H1 (cell line): ENCODE measurements around the gene TEX28. TPM values are rescaled to one million over a fixed set of nuclear protein-coding genes. Genes with fewer than 3 reads are reported as not detected.
A peak's percentile ranks its signal among the peaks of the same experiment; 100 is the strongest.

Source experiments
- CTCF ChIA-PET: fragments of 300-600 bp; sonication (Branson Sonifier 250); formaldehyde crosslinking; loops from one replicate; lab custom pipeline; 2021; ENCODE audit not compliant: partially characterized antibody; lab: Charles Lee
- POLR2A ChIA-PET: fragments of 300-600 bp; sonication (Branson Sonifier 250); formaldehyde crosslinking; loops from one replicate; lab custom pipeline; 2021; ENCODE audit warnings: inconsistent platforms; ENCODE audit not compliant: partially characterized antibody; lab: Charles Lee
- DNase-seq, 2 experiments: peaks; one replicate each; pipeline versions ENCODE4 v3.0.0 to v3.0.0-alpha.2; 2010 to 2022; ENCODE audit warnings: low spot score in 2 of 2, low read depth in 1 of 2, mixed read lengths in 1 of 2
- FAIRE-seq: peaks from 2 replicates; lab custom pipeline; 2011; peaks lifted over from hg19 to GRCh38; lab: Jason Lieb, UNC
- H2AFZ ChIP-seq: 2 replicates; pipeline ENCODE4 v1.8.1; 2012; ENCODE audit warnings: low read length, inconsistent platforms
- H2AK5ac ChIP-seq: 2 replicates; pipeline ENCODE4 v1.6.1; 2013; ENCODE audit warnings: low read depth, low read length
- H2BK120ac ChIP-seq: replicated peaks from 2 replicates; pipeline ENCODE3; 2013; ENCODE audit warnings: low read depth, low read length, inconsistent platforms
- H2BK12ac ChIP-seq: 2 replicates; pipeline ENCODE4 v1.6.1; 2013; ENCODE audit warnings: low read depth, low read length
- H2BK15ac ChIP-seq: 2 replicates; pipeline ENCODE4 v1.6.1; 2013; ENCODE audit warnings: low read length
- H2BK20ac ChIP-seq: 2 replicates; pipeline ENCODE4 v1.6.1; 2013; ENCODE audit warnings: low read length
- H2BK5ac ChIP-seq: 2 replicates; pipeline ENCODE4 v1.6.1; 2013; ENCODE audit warnings: low read depth, low read length
- H3K14ac ChIP-seq: 2 replicates; pipeline ENCODE4 v1.6.1; 2013; ENCODE audit warnings: inconsistent platforms; ENCODE audit not compliant: insufficient read length
- H3K18ac ChIP-seq: 2 replicates; pipeline ENCODE4 v1.6.1; 2013; ENCODE audit warnings: low read length; ENCODE audit errors: extremely low read depth
- H3K23ac ChIP-seq: 2 replicates; pipeline ENCODE4 v1.6.1; 2013; ENCODE audit warnings: inconsistent platforms; ENCODE audit not compliant: insufficient read length
- H3K23me2 ChIP-seq: 2 replicates; pipeline ENCODE4 v1.6.1; 2013; ENCODE audit warnings: low read depth, low read length
- H3K27ac ChIP-seq: 2 replicates; pipeline ENCODE4 v1.6.1; 2011; ENCODE audit warnings: low read depth, low read length, inconsistent platforms
- H3K27me3 ChIP-seq, 4 experiments: replicated peaks in 1 of 4; 1 replicate in 1 of 4; 2 replicates in 3 of 4; pipeline versions ENCODE4 v1.6.1 to v1.8.1; 2011 to 2013; ENCODE audit warnings: low read length in 3 of 4, mild to moderate bottlenecking in 3 of 4, inconsistent platforms in 2 of 4, mixed read lengths in 2 of 4, moderate library complexity in 1 of 4; ENCODE audit not compliant: control insufficient read depth in 3 of 4, insufficient read depth in 3 of 4; ENCODE audit errors: extremely low read depth in 1 of 4
- H3K36me3 ChIP-seq, 4 experiments: 2 replicates each; pipeline versions ENCODE4 v1.6.1 to v1.8.1; 2011 to 2013; ENCODE audit warnings: mild to moderate bottlenecking in 4 of 4, low read length in 3 of 4, moderate library complexity in 2 of 4, control low read depth in 1 of 4, inconsistent platforms in 1 of 4; ENCODE audit not compliant: insufficient read depth in 4 of 4, control insufficient read depth in 2 of 4
- H3K4ac ChIP-seq: replicated peaks from 2 replicates; pipeline ENCODE3; 2013; ENCODE audit warnings: low read length, low read depth, mixed read lengths, inconsistent platforms; ENCODE audit not compliant: insufficient read length
- H3K4me1 ChIP-seq, 4 experiments: replicated peaks in 1 of 4; 1 replicate in 1 of 4; 2 replicates in 3 of 4; pipeline versions ENCODE4 v1.6.1 to v1.8.1; 2011 to 2013; ENCODE audit warnings: low read length in 3 of 4, inconsistent platforms in 2 of 4, mixed read lengths in 1 of 4; ENCODE audit not compliant: insufficient read depth in 4 of 4, control insufficient read depth in 3 of 4
- H3K4me2 ChIP-seq, 2 experiments: 2 replicates each; pipeline versions ENCODE4 v1.6.1 to v1.8.1; 2011 to 2013; ENCODE audit warnings: low read depth in 2 of 2, low read length in 2 of 2, control low read depth in 1 of 2, inconsistent platforms in 1 of 2, mild to moderate bottlenecking in 1 of 2; ENCODE audit not compliant: insufficient read depth in 1 of 2
- H3K4me3 ChIP-seq, 4 experiments: fragments of 200-600, 300-600 bp in 1 of 4; sonication (generic), shearing (Covaris generic), sonication (Bioruptor Twin) in 1 of 4; 2 replicates each; pipeline versions ENCODE4 v1.5.1 to v1.8.1; 2011 to 2016; ENCODE audit warnings: low read length in 4 of 4, low read depth in 3 of 4, control low read depth in 2 of 4, inconsistent platforms in 2 of 4, mild to moderate bottlenecking in 2 of 4, mixed read lengths in 1 of 4, moderate library complexity in 1 of 4; ENCODE audit not compliant: insufficient read depth in 2 of 4; ENCODE audit errors: extremely low read depth in 1 of 4
- H3K56ac ChIP-seq: replicated peaks from 2 replicates; pipeline ENCODE3; 2013; ENCODE audit warnings: low read depth, mild to moderate bottlenecking, mixed read lengths, low read length, inconsistent platforms; ENCODE audit not compliant: insufficient read length
- H3K79me1 ChIP-seq: 2 replicates; pipeline ENCODE4 v1.6.1; 2013; ENCODE audit warnings: low read depth, low read length, control low read depth
- H3K79me2 ChIP-seq, 2 experiments: 2 replicates each; pipeline versions ENCODE4 v1.6.1 to v1.8.1; 2012 to 2013; ENCODE audit warnings: low read length in 2 of 2, mild to moderate bottlenecking in 2 of 2, inconsistent platforms in 1 of 2; ENCODE audit not compliant: insufficient read depth in 2 of 2, control insufficient read depth in 1 of 2
- H3K9ac ChIP-seq, 4 experiments: replicated peaks in 1 of 4; 1 replicate in 1 of 4; 2 replicates in 3 of 4; pipeline versions ENCODE4 v1.6.1 to v1.8.1; 2011 to 2013; ENCODE audit warnings: low read depth in 3 of 4, low read length in 3 of 4, control low read depth in 2 of 4, mild to moderate bottlenecking in 2 of 4, moderate library complexity in 2 of 4, inconsistent platforms in 1 of 4; ENCODE audit errors: extremely low read depth in 1 of 4
- H3K9me3 ChIP-seq, 2 experiments: 2 replicates each; pipeline versions ENCODE4 v1.6.1 to v1.8.1; 2012 to 2013; ENCODE audit warnings: mild to moderate bottlenecking in 2 of 2, moderate library complexity in 2 of 2, control low read depth in 1 of 2, inconsistent platforms in 1 of 2, low read depth in 1 of 2, low read length in 1 of 2, mixed read lengths in 1 of 2; ENCODE audit not compliant: insufficient read depth in 2 of 2
- H4K20me1 ChIP-seq, 2 experiments: replicated peaks in 1 of 2; 2 replicates each; pipeline versions ENCODE3 to v1.8.1; 2011 to 2013; ENCODE audit warnings: inconsistent platforms in 2 of 2, low read length in 2 of 2, mild to moderate bottlenecking in 1 of 2; ENCODE audit not compliant: insufficient read depth in 2 of 2, control insufficient read depth in 1 of 2
- H4K5ac ChIP-seq: 2 replicates; pipeline ENCODE4 v1.6.1; 2013; ENCODE audit warnings: low read length, low read depth, mixed read lengths, inconsistent platforms; ENCODE audit not compliant: insufficient read length
- H4K8ac ChIP-seq: 2 replicates; pipeline ENCODE4 v1.8.0; 2013; ENCODE audit warnings: mild to moderate bottlenecking, moderate library complexity, low read length, inconsistent platforms; ENCODE audit not compliant: insufficient read depth; ENCODE audit errors: extremely low read depth
- H4K91ac ChIP-seq: replicated peaks from 2 replicates; pipeline ENCODE3; 2013; ENCODE audit warnings: low read length, mixed read lengths, inconsistent platforms; ENCODE audit not compliant: insufficient read length
- ASH2L ChIP-seq: fragments of 200-600, 300-600 bp; sonication (generic); IDR thresholded peaks from one replicate; pipeline ENCODE4 v1.7.1; 2017; ENCODE audit warnings: low read length
- ATF3 ChIP-seq: IDR thresholded peaks from 2 replicates; pipeline ENCODE4 v1.6.1; 2011; ENCODE audit warnings: low read depth, mild to moderate bottlenecking, low read length; ENCODE audit not compliant: insufficient read depth
- BACH1 ChIP-seq: IDR thresholded peaks from 2 replicates; pipeline ENCODE4 v1.6.1; 2012; ENCODE audit warnings: low read length, improper control_type of control experiment
- BRCA1 ChIP-seq: IDR thresholded peaks from 2 replicates; pipeline ENCODE4 v1.6.1; 2012; ENCODE audit warnings: low read depth, low read length, improper control_type of control experiment
- CHD1 ChIP-seq: IDR thresholded peaks from 2 replicates; pipeline ENCODE4 v1.6.1; 2012; ENCODE audit warnings: low read depth, low read length, improper control_type of control experiment
- KDM1A ChIP-seq: fragments of 200-600, 300-600 bp; sonication (generic); IDR thresholded peaks from 2 replicates; pipeline ENCODE4 v1.7.1; 2016; ENCODE audit warnings: mild to moderate bottlenecking, low read length, borderline replicate concordance
- KDM5A ChIP-seq: fragments of 200-600 bp; IDR thresholded peaks from 2 replicates; pipeline ENCODE4 v1.7.1; 2012; ENCODE audit warnings: mild to moderate bottlenecking, low read length, inconsistent platforms, mixed read lengths
- MAFK ChIP-seq: IDR thresholded peaks from 2 replicates; pipeline ENCODE4 v1.6.1; 2012; ENCODE audit warnings: low read depth, mild to moderate bottlenecking, improper control_type of control experiment, low read length
- RFX5 ChIP-seq: IDR thresholded peaks from 2 replicates; pipeline ENCODE4 v1.6.1; 2011; ENCODE audit warnings: low read depth, low read length, improper control_type of control experiment, borderline replicate concordance
- RNF2 ChIP-seq: fragments of 200-900, 300-1000 bp; sonication (generic); IDR thresholded peaks from 2 replicates; pipeline ENCODE4 v1.7.1; 2016; ENCODE audit warnings: borderline replicate concordance, low read depth, mild to moderate bottlenecking, antibody characterized with exemption, low read length; ENCODE audit not compliant: poor library complexity, severe bottlenecking; ENCODE audit errors: missing control alignments
- SIX5 ChIP-seq: IDR thresholded peaks from 2 replicates; pipeline ENCODE4 v1.6.1; 2011; ENCODE audit warnings: mild to moderate bottlenecking, low read depth, low read length
- TAF1 ChIP-seq: IDR thresholded peaks from 2 replicates; pipeline ENCODE4 v1.6.1; 2011; ENCODE audit warnings: mild to moderate bottlenecking, low read depth, low read length
- WGBS, 2 experiments: shearing (Covaris generic) in 1 of 2; methylation state at CpG; one replicate each; pipeline versions ENCODE4 v1.1.6 to v1.1.7; 2013 to 2015; ENCODE audit warnings: low lambda C conversion rate in 2 of 2, mixed read lengths in 2 of 2, inconsistent platforms in 1 of 2, low coverage in 1 of 2, missing lambda C conversion rate in 1 of 2; ENCODE audit not compliant: insufficient replicate concordance in 2 of 2, insufficient coverage in 1 of 2, insufficient read length in 1 of 2; ENCODE audit errors: extremely low coverage in 1 of 2, missing lambda C conversion rate in 1 of 2; 5-methylcytosine and 5-hydroxymethylcytosine counted together
- polyA plus RNA-seq, 7 experiments: library from polyadenylated mRNA; depleted of rRNA in 3 of 7; stranded (reverse) in 5 of 7; unstranded in 2 of 7; fragments of >200 nt in 5 of 7; fragments of 200-250 nt in 2 of 7; gene quantifications; 1 replicate in 5 of 7; 2 replicates in 1 of 7; 4 replicates in 1 of 7; pipeline versions ENCODE4 v1.2.1 to v1.2.3, GENCODE V29; 2011 to 2013; ENCODE audit warnings: missing spikeins in 2 of 7, mixed read lengths in 2 of 7
- total RNA-seq: library from RNA; stranded (reverse); fragmentation: NEBNext Ultra II Directional; extraction: Animal tissue kit (Norgen Biotek cat#: 25700); gene quantifications from 2 replicates; pipeline ENCODE4 v1.2.1, GENCODE V29; 2021

The TEX28 gene
- total and polyA plus RNA-seq, 2 of the 8 experiments (the other 6 are each of a cell fraction or from before 2014, with no cell fraction given): not detected

- no peak overlapping the region for H3K9ac ChIP-seq
- no peak overlapping the region for H2AK5ac ChIP-seq
- H3K9me3 ChIP-seq: no peaks in the 10 kb centered on the region
- peaks cover 0 to 3% (median 0%) of the 10 kb centered on the region in 4 experiments; a peak in 1 of 7 replicates for H3K4me1 ChIP-seq
- no peak overlapping the region for H3K14ac ChIP-seq
- H3K36me3 ChIP-seq: no peaks in the 10 kb centered on the region
- peak; percentile 42 for FAIRE-seq
- H4K20me1 ChIP-seq: no peaks in the 10 kb centered on the region
- no peak overlapping the region for H2AFZ ChIP-seq
- no peak overlapping the region for H2BK15ac ChIP-seq
- H2BK20ac ChIP-seq: no peak overlapping the region
- no peak overlapping the region for H3K18ac ChIP-seq
- no peak overlapping the region for H4K5ac ChIP-seq
- H3K79me1 ChIP-seq: no peaks in the 10 kb centered on the region
- H3K27ac ChIP-seq: no peak overlapping the region
- no peak overlapping the region for H3K56ac ChIP-seq
- no peak overlapping the region for H3K23ac ChIP-seq
- no peak overlapping the region for H3K4me3 ChIP-seq
- no peak for DNase-seq
- H3K4ac ChIP-seq: no peak overlapping the region
- no peak overlapping the region for H4K91ac ChIP-seq
- CTCF ChIA-PET: interaction anchor here (0.8 kb wide), 1 partner anchor 11 kb away, joined by 3 read pairs; no protein-coding TSS in a partner anchor
- H3K79me2 ChIP-seq: no peaks in the 10 kb centered on the region
- H2BK120ac ChIP-seq: no peak overlapping the region
- H4K8ac ChIP-seq: no peak overlapping the region
- no peak overlapping the region for H3K4me2 ChIP-seq
- WGBS, 2 experiments: 83% methylated on average over 9 of the region's 10 CpGs; no CpG with 5 or more reads in 1 of the 2 experiments
- H2BK12ac ChIP-seq: no peak overlapping the region
- no peaks in the 10 kb centered on the region for H3K23me2 ChIP-seq
- no peaks in the 10 kb centered on the region for H3K27me3 ChIP-seq
- H2BK5ac ChIP-seq: no peak overlapping the region
- TF ChIP-seq KDM1A: no peak
- no peak for TF ChIP-seq ASH2L
- TF ChIP-seq RFX5: no peak
- no peak for TF ChIP-seq TAF1
- no peak for TF ChIP-seq KDM5A
- no peak for TF ChIP-seq RNF2
- TF ChIP-seq SIX5: no peak
- TF ChIP-seq CHD1: no peak
- TF ChIP-seq BRCA1: no peak
- no peak for TF ChIP-seq MAFK
- TF ChIP-seq ATF3: no peak
- no peak for TF ChIP-seq BACH1
- POLR2A ChIA-PET: no interaction called here
Measured at GRCh38 chrX:154304846-154305245, 9.9 kb upstream of the TEX28 start.
